ENCODE results near the gene CATSPERE.

The CATSPERE gene

DNA sequence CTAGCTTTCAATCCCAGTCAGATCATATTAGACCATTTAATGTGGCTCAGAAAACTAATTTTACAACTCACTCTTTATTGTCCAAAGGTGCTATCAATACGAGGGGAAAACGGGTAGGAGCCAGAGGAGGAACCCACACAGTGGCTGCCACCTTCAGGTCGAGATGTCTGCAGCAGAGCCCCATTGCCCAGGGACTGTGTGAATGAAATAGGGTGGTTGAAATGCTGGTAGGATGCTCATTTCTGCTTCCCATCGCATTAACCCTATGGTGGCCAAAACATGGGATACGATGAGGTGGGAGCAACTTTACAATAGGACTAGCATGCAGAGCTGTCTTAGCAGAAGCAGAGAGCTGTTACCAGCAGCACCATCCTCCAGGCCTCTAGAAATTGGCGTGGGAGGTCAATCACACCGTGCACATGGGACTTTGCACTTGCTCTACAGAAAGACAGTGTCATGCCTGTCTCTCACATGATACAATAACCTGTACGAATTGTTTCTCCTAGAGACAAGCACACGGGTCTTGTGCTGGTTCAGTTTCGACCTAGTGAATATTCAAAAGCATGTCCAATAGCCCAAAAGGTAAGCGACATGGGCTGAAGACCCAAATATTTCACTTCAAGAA is 122.4 kb downstream of the CATSPERE start:
- H3K36me3 ChIP-seq (ENCODE audit: control insufficient read depth, insufficient read depth, low read length) = no peaks in the 10 kb centered on the region
- no peak overlapping the region for H3K4me3 ChIP-seq (replicated peaks; ENCODE audit: low read depth, low read length)
- no peaks in the 10 kb centered on the region for H3K27me3 ChIP-seq (replicated peaks; ENCODE audit: control insufficient read depth, insufficient read depth, low read length)
- TF ChIP-seq, protein P1, sequence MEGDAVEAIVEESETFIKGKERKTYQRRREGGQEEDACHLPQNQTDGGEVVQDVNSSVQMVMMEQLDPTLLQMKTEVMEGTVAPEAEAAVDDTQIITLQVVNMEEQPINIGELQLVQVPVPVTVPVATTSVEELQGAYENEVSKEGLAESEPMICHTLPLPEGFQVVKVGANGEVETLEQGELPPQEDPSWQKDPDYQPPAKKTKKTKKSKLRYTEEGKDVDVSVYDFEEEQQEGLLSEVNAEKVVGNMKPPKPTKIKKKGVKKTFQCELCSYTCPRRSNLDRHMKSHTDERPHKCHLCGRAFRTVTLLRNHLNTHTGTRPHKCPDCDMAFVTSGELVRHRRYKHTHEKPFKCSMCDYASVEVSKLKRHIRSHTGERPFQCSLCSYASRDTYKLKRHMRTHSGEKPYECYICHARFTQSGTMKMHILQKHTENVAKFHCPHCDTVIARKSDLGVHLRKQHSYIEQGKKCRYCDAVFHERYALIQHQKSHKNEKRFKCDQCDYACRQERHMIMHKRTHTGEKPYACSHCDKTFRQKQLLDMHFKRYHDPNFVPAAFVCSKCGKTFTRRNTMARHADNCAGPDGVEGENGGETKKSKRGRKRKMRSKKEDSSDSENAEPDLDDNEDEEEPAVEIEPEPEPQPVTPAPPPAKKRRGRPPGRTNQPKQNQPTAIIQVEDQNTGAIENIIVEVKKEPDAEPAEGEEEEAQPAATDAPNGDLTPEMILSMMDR (IDR thresholded peaks at IDR 0.05; ENCODE audit: insufficient read depth, low read length, poor library complexity, severe bottlenecking) = no peak
- no peak for DNase-seq (ENCODE audit: extremely low read depth, insufficient read length)

DNA sequence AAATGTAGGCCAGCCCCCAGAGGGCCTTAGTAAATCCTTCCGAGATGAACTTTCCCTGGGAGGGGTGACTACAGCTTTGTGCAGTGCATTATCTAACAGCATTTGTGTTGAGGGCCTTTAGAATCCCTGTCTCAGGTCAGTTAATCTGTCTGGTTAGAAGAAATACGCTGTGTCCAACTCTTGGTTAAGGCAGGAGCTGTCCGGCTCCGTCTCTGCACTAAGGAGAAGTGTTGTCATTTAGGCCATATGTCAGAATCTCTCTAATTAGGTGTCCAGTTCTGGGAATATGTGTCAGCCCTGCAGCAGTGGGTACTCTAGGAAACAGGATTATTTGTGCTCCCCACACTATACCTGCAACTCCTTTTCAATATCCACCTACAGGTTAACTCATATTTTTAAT is 124.8 kb downstream of the CATSPERE start:
- no peak overlapping the region for H3K4me3 ChIP-seq (replicated peaks; ENCODE audit: low read depth, low read length)
- H3K27me3 ChIP-seq (replicated peaks; ENCODE audit: control insufficient read depth, insufficient read depth, low read length) = no peaks in the 10 kb centered on the region
- no peaks in the 10 kb centered on the region for H3K36me3 ChIP-seq (ENCODE audit: control insufficient read depth, insufficient read depth, low read length)
- DNase-seq (ENCODE audit: extremely low read depth, insufficient read length) = no peak
- TF ChIP-seq, protein P1 (IDR thresholded peaks at IDR 0.05; ENCODE audit: insufficient read depth, low read length, poor library complexity, severe bottlenecking) = no peak

DNA sequence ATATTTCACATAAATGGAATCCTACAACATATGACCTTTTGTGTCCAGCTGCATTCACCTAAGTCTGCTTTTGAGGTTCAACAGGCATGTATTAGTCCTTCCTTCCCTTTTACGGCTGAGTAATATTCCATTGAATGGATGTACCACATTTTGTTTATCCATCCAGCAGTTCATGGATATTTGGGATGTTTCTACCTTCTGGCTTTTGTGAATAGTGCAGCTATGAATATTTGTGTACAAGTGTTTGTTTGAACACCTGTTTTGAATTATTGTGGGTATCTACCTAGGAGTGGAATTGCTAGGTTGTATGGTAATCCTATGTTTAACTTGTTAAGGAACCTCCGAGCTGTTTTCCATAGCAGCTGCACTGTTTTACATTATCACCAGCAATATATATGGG is 129.6 kb downstream of the CATSPERE start:
- Histone ChIP-seq H3K27me3 (replicated peaks; ENCODE audit: control insufficient read depth, insufficient read depth, low read length) (no peaks in the 10 kb centered on the region), H3K36me3 (ENCODE audit: control insufficient read depth, insufficient read depth, low read length) (no peaks in the 10 kb centered on the region), H3K4me3 (replicated peaks; ENCODE audit: low read depth, low read length) (no peak overlapping the region)
- TF ChIP-seq, protein P1 (IDR thresholded peaks at IDR 0.05; ENCODE audit: insufficient read depth, low read length, poor library complexity, severe bottlenecking) = no peak
- no peak for DNase-seq (ENCODE audit: extremely low read depth, insufficient read length)

DNA sequence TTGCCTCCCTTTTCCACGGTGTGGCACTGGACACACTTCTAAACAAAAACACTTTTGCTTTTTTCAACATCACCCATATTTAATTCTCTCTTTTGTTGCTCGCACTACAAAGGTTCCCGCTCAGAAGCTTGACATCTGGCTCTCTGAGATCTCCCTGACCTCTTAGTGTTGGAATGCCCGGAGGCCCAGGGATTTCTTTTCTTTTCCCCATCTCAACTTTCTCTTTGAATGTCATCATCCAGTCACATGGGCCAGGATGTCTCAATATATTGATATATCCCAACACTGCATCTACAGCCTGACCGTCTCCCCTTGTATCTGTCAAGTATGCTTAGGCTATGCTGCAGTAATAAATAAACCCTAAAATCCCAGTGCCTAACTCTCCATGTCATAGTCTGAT is 137.5 kb downstream of the CATSPERE start:
- no peaks in the 10 kb centered on the region for H3K36me3 ChIP-seq (ENCODE audit: control insufficient read depth, insufficient read depth, low read length)
- no peak for DNase-seq (ENCODE audit: extremely low read depth, insufficient read length)
- no peaks in the 10 kb centered on the region; the same call in 1 of the 2 replicates for H3K27me3 ChIP-seq (replicated peaks; ENCODE audit: control insufficient read depth, insufficient read depth, low read length)
- H3K4me3 ChIP-seq (replicated peaks; ENCODE audit: low read depth, low read length) = no peak overlapping the region
- TF ChIP-seq, protein P1 (IDR thresholded peaks at IDR 0.05; ENCODE audit: insufficient read depth, low read length, poor library complexity, severe bottlenecking) = no peak

DNA sequence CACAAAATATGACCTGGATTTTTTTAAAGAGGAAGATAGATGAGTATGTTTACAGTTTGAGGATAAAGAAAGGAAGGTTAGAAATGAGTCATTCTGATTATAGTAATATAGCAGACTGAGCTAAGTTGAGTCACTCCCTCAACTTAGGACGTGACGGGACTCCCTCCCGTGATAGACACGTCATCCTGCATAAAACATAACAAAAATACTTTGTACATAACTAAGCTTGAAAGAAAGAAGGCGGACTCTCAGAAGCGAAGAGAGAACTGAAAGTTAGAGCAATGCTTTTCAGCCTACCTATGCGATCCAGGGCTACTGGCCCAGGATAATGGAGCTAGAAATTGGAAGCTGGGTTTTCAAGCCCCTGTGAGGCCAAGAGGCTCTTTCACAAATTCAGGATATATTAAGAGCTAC is 138.9 kb downstream of the CATSPERE start:
- Histone ChIP-seq H3K36me3 (ENCODE audit: control insufficient read depth, insufficient read depth, low read length) (no peaks in the 10 kb centered on the region), H3K4me3 (replicated peaks; ENCODE audit: low read depth, low read length) (no peak overlapping the region; the same call in 1 of the 2 replicates), H3K27me3 (replicated peaks; ENCODE audit: control insufficient read depth, insufficient read depth, low read length) (peaks cover 1% of the 10 kb centered on the region)
- TF ChIP-seq, protein P1 (IDR thresholded peaks at IDR 0.05; ENCODE audit: insufficient read depth, low read length, poor library complexity, severe bottlenecking) = no peak
- peak; percentile 31 for DNase-seq (ENCODE audit: extremely low read depth, insufficient read length)

DNA sequence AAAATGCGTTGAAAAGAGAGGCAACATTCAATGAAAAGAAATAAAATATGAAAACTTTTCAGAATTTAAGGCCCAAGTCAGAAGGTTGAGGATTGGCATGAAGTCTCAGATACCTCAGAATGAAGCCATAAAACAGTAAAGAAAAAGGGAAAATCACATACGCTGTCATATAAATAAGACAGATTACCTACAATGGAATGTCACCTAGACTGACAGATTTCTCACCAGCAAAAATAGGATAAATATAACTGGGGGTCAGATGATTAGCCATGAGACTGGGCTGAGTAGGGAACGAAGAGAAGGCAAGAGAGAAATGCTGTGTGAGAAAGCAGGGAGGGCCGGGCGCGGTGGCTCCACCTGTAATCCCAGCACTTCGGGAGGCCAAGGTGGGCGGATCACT is 140.3 kb downstream of the CATSPERE start:
- no peak for DNase-seq (ENCODE audit: extremely low read depth, insufficient read length)
- Histone ChIP-seq H3K36me3 (ENCODE audit: control insufficient read depth, insufficient read depth, low read length) (no peaks in the 10 kb centered on the region), H3K27me3 (replicated peaks; ENCODE audit: control insufficient read depth, insufficient read depth, low read length) (peaks cover 1% of the 10 kb centered on the region), H3K4me3 (replicated peaks; ENCODE audit: low read depth, low read length) (no peak overlapping the region)
- TF ChIP-seq, protein P1 (IDR thresholded peaks at IDR 0.05; ENCODE audit: insufficient read depth, low read length, poor library complexity, severe bottlenecking) = no peak

Measured in GM06990 (cell line).